22Rv1 (cell line): ENCODE data around the gene UGGT2.

Experiments
- CTCF ChIP-seq: fragments of 450-650 bp; IDR thresholded peaks from 2 replicates; pipeline ENCODE4 v1.5.1; 2017; ENCODE audit warnings: mild to moderate bottlenecking
- ZFX ChIP-seq: fragments of 450-650 bp; IDR thresholded peaks from 2 replicates; pipeline ENCODE4 v1.6.1; 2017; ENCODE audit warnings: antibody characterized with exemption, borderline replicate concordance

GRCh38 chr13:96089749-96090239 is 36.6 kb upstream of the UGGT2 start, which contains the start of gene HS6ST3:
- TF ChIP-seq CTCF (no peak), ZFX (no peak)
